ENCODE results near the gene SUSD2.
"Not testable (repeated sequence)": the region's sequence is repeated elsewhere in the genome, so short reads cannot be mapped to it uniquely, and the experiment has no call there.

The SUSD2 gene

GRCh38 chr22:24177456-24177855, 3.8 kb upstream of the SUSD2 start:
- peak in 1 of 2 experiments; percentile 18 for DNase-seq

GRCh38 chr22:24178021-24178431, 3.3 kb upstream of the SUSD2 start:
- DNase-seq, result no peak

- peak; percentile 38 to 67 for DNase-seq
Observed at GRCh38 chr22:24178502-24179440, 2.5 kb upstream of the SUSD2 start.

GRCh38 chr22:24179478-24180210, 1.6 kb upstream of the SUSD2 start:
- DNase-seq, result no peak

GRCh38 chr22:24180316-24181087, 785 bp upstream of the SUSD2 start:
- no peak for DNase-seq

- DNase-seq, result peak; percentile 63 to 77
Observed at GRCh38 chr22:24181996-24182899, 961 bp downstream of the SUSD2 start.

GRCh38 chr22:24182900-24183246, 1.6 kb downstream of the SUSD2 start:
- DNase-seq, result not testable (repeated sequence)

GRCh38 chr22:24183321-24184031, 2.2 kb downstream of the SUSD2 start:
- DNase-seq, result no peak

- no peak for DNase-seq
Observed at GRCh38 chr22:24184057-24184798, 2.9 kb downstream of the SUSD2 start.

GRCh38 chr22:24185001-24185500, 3.8 kb downstream of the SUSD2 start:
- DNase-seq, result no peak

GRCh38 chr22:24185501-24186351, 4.4 kb downstream of the SUSD2 start:
- no peak for DNase-seq

GRCh38 chr22:24186352-24186740, 5.1 kb downstream of the SUSD2 start:
- DNase-seq, result no peak

- no peak for DNase-seq
Observed at GRCh38 chr22:24186892-24187670, 5.8 kb downstream of the SUSD2 start.

- DNase-seq, result no peak
Observed at GRCh38 chr22:24187731-24188644, 6.7 kb downstream of the SUSD2 start.

- DNase-seq, result no peak
Observed at GRCh38 chr22:24188705-24189248, 7.5 kb downstream of the SUSD2 start.

GRCh38 chr22:24189249-24190158, 8.2 kb downstream of the SUSD2 start:
- peak in 1 of 2 experiments; percentile 62 for DNase-seq
